ENCODE results near the gene RRBP1.
A peak's percentile ranks its signal among the peaks of the same experiment; 100 is the strongest.

The RRBP1 gene

GRCh38 chr20:17682103-17682888 is at the start of gene RRBP1:
Gene RRBP1, minus strand, starts transcription at chr20:17682242. Its CDS starts 21,735 bp downstream, at chr20:17660507.
- peak; percentile 98 for DNase-seq

GRCh38 chr20:17731233-17731632 is 49.2 kb upstream of the RRBP1 start:
- no peak for DNase-seq

GRCh38 chr20:17730071-17730470 is 48.0 kb upstream of the RRBP1 start:
- no peak for DNase-seq

GRCh38 chr20:17728074-17728473 is 46.0 kb upstream of the RRBP1 start:
- DNase-seq, result no peak

GRCh38 chr20:17727351-17727750 is 45.3 kb upstream of the RRBP1 start:
- no peak for DNase-seq

- DNase-seq, result no peak
Measured at GRCh38 chr20:17726902-17727301, 44.9 kb upstream of the RRBP1 start.

GRCh38 chr20:17725094-17725835 is 43.2 kb upstream of the RRBP1 start:
- DNase-seq, result no peak

GRCh38 chr20:17723301-17723691 is 41.3 kb upstream of the RRBP1 start:
- DNase-seq, result no peak

- DNase-seq, result no peak
Measured at GRCh38 chr20:17722493-17723300, 40.7 kb upstream of the RRBP1 start.

- no peak for DNase-seq
Measured at GRCh38 chr20:17721802-17722486, 39.9 kb upstream of the RRBP1 start.

- DNase-seq, result no peak
Measured at GRCh38 chr20:17720755-17721154, 38.7 kb upstream of the RRBP1 start.

GRCh38 chr20:17716331-17716730 is 34.3 kb upstream of the RRBP1 start:
- no peak for DNase-seq

GRCh38 chr20:17715075-17715474 is 33.0 kb upstream of the RRBP1 start:
- no peak for DNase-seq

GRCh38 chr20:17714597-17714996 is 32.6 kb upstream of the RRBP1 start:
- DNase-seq, result no peak

- no peak for DNase-seq
Measured at GRCh38 chr20:17712708-17713107, 30.7 kb upstream of the RRBP1 start.

GRCh38 chr20:17712201-17712600 is 30.2 kb upstream of the RRBP1 start:
- no peak for DNase-seq

GRCh38 chr20:17711267-17711627 is 29.2 kb upstream of the RRBP1 start:
- DNase-seq, result no peak

- no peak for DNase-seq
Measured at GRCh38 chr20:17710379-17711266, 28.6 kb upstream of the RRBP1 start.

- DNase-seq, result no peak
Measured at GRCh38 chr20:17709361-17710293, 27.6 kb upstream of the RRBP1 start.

GRCh38 chr20:17708675-17709360 is 26.8 kb upstream of the RRBP1 start:
- DNase-seq, result no peak

Data from CD4-positive, alpha-beta T cell treated with Interferon gamma for 1 hour (primary cell).